ENCODE measurements around the gene FAM107B.

The FAM107B gene

GRCh38 chr10:14698829-14699170, 75.9 kb downstream of the FAM107B start:
- TF ChIP-seq CTCF (conservative IDR thresholded peaks at IDR 0.05) = no peak

GRCh38 chr10:14698111-14698828, 76.4 kb downstream of the FAM107B start:
- TF ChIP-seq CTCF (conservative IDR thresholded peaks at IDR 0.05) = no peak

More at GRCh38 chr10:14698829-14699170, 75.9 kb downstream of the FAM107B start:
- H3K27ac ChIP-seq = no peak overlapping the region

GRCh38 chr10:14697281-14697680, 77.4 kb downstream of the FAM107B start:
- TF ChIP-seq CTCF (conservative IDR thresholded peaks at IDR 0.05) = no peak
- no peak overlapping the region for H3K27ac ChIP-seq

More at GRCh38 chr10:14698111-14698828, 76.4 kb downstream of the FAM107B start:
- no peak overlapping the region for H3K27ac ChIP-seq

- TF ChIP-seq CTCF (conservative IDR thresholded peaks at IDR 0.05) = no peak
- H3K27ac ChIP-seq = no peak overlapping the region
Observed at GRCh38 chr10:14696821-14697220, 77.9 kb downstream of the FAM107B start.

GRCh38 chr10:14695847-14696480, 78.7 kb downstream of the FAM107B start:
- H3K27ac ChIP-seq = no peak overlapping the region
- no peak for TF ChIP-seq CTCF (conservative IDR thresholded peaks at IDR 0.05)

GRCh38 chr10:14693891-14694290, 80.8 kb downstream of the FAM107B start:
- no peak overlapping the region for H3K27ac ChIP-seq
- TF ChIP-seq CTCF (conservative IDR thresholded peaks at IDR 0.05) = no peak

- no peak for TF ChIP-seq CTCF (conservative IDR thresholded peaks at IDR 0.05)
- H3K27ac ChIP-seq = peak overlapping the region; percentile 44
Observed at GRCh38 chr10:14692344-14693076, 82.2 kb downstream of the FAM107B start.

Data from VCaP (cell line).